ENCODE results near the gene MALT1.

DNA sequence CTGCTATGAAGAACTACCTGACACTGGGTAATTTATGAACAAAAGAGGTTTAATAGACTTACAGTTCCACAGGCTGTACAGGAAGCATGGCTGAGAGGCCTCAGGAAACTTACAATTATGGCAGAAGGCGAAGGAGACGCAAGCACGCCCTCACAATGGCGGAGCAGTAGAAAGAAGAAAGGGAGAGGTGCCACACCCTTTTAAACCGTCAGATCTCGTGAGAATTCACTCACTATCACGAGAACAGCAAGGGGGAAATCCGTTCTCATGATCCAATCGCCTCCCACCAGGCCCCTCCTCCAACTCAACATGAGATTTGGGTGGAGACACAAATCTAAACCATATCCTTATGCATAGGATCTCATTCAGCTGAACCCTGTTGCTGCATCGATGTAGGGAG lies 108.8 kb downstream of the MALT1 start:
- TF ChIP-seq, protein P1, sequence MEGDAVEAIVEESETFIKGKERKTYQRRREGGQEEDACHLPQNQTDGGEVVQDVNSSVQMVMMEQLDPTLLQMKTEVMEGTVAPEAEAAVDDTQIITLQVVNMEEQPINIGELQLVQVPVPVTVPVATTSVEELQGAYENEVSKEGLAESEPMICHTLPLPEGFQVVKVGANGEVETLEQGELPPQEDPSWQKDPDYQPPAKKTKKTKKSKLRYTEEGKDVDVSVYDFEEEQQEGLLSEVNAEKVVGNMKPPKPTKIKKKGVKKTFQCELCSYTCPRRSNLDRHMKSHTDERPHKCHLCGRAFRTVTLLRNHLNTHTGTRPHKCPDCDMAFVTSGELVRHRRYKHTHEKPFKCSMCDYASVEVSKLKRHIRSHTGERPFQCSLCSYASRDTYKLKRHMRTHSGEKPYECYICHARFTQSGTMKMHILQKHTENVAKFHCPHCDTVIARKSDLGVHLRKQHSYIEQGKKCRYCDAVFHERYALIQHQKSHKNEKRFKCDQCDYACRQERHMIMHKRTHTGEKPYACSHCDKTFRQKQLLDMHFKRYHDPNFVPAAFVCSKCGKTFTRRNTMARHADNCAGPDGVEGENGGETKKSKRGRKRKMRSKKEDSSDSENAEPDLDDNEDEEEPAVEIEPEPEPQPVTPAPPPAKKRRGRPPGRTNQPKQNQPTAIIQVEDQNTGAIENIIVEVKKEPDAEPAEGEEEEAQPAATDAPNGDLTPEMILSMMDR (IDR thresholded peaks at IDR 0.05; ENCODE audit: low read depth, low read length): no peak
- TF ChIP-seq EZH2phosphoT487 (IDR thresholded peaks at IDR 0.05; ENCODE audit: low read depth): no peak

Measured in OCI-LY3 (cell line).